Aorta (tissue), 5 donors: Measurements from ENCODE around the gene LRMDA. TPM values are rescaled to one million over a fixed set of nuclear protein-coding genes. Genes with fewer than 3 reads are reported as not detected.

Experiments
- ATAC-seq: fragments of 200-7000 bp; cut with Tn5 transposase; one replicate; pipeline ENCODE4 v1.9.1; 2022; ENCODE audit warnings: moderate library complexity; ENCODE audit not compliant: low FRiP score
- DNase-seq, 2 donors: peaks; one replicate each; pipeline ENCODE4 v3.0.0-alpha.2; 2020
- H3K27ac ChIP-seq, 2 donors: one replicate each; pipeline ENCODE4 v1.5.1; 2013; ENCODE audit warnings: low read length in 2 of 2, mild to moderate bottlenecking in 2 of 2, moderate library complexity in 2 of 2, control low read depth in 1 of 2, inconsistent platforms in 1 of 2, low read depth in 1 of 2
- H3K27me3 ChIP-seq, 2 donors: one replicate each; pipeline ENCODE4 v1.6.1; 2013; ENCODE audit warnings: control low read depth in 1 of 2, low read length in 1 of 2, mild to moderate bottlenecking in 1 of 2, moderate library complexity in 1 of 2; ENCODE audit not compliant: insufficient read depth in 2 of 2, control insufficient read depth in 1 of 2
- H3K36me3 ChIP-seq, 2 donors: one replicate each; pipeline ENCODE4 v1.6.1; 2013; ENCODE audit warnings: control low read depth in 1 of 2, low read length in 1 of 2, mild to moderate bottlenecking in 1 of 2; ENCODE audit not compliant: insufficient read depth in 2 of 2, control insufficient read depth in 1 of 2
- H3K4me1 ChIP-seq, 2 donors: one replicate each; pipeline ENCODE4 v1.6.1; 2013; ENCODE audit warnings: low read length in 2 of 2, control low read depth in 1 of 2, mild to moderate bottlenecking in 1 of 2, moderate library complexity in 1 of 2; ENCODE audit not compliant: insufficient read depth in 2 of 2, control insufficient read depth in 1 of 2
- H3K4me3 ChIP-seq, 2 donors: one replicate each; pipeline ENCODE4 v1.5.1; 2013; ENCODE audit warnings: low read length in 2 of 2, control low read depth in 1 of 2, mild to moderate bottlenecking in 1 of 2
- H3K9me3 ChIP-seq: one replicate; pipeline ENCODE4 v1.6.1; 2013; ENCODE audit warnings: mild to moderate bottlenecking, low read length; ENCODE audit not compliant: control insufficient read depth
- WGBS, 2 donors: extraction: QIAGEN DNeasy Blood & Tissue Kit; methylation state at CpG; one replicate each; pipeline ENCODE4 v1.1.7; 2013; 5-methylcytosine and 5-hydroxymethylcytosine counted together
- intact Hi-C, 2 donors: fragments of 100-400 bp; cut with DNase I; formaldehyde crosslinking; loops; one replicate each; pipeline versions ENCODE4 v1.14.2 to v1.15.0; 2022
- polyA plus RNA-seq, 2 donors: library from polyadenylated mRNA; stranded (reverse); fragments of 200-250 nt; gene quantifications; one replicate each; pipeline ENCODE4 v1.2.3, GENCODE V29; 2013
- total RNA-seq, 2 donors: library from RNA; stranded (reverse); fragmentation: NEBNext Ultra II Directional; extraction: Animal tissue kit (Norgen Biotek cat#: 25700); gene quantifications; one replicate each; pipeline ENCODE4 v1.2.1, GENCODE V29; 2021
- donor health status: healthy with polysubstance abuse.
- donor health status: Bipolar disorder and iron deficiency.
- donor health status: DM: no; HTN: no; CAD: no.
- donor health status: DM: no; HTN: no; CAD: no.
- donor health status: DM: yes; HTN: yes; CAD: no.

Gene LRMDA
- total and polyA plus RNA-seq, 4 donors: 7.4 to 25.7 (median 14.7) TPM

DNA sequence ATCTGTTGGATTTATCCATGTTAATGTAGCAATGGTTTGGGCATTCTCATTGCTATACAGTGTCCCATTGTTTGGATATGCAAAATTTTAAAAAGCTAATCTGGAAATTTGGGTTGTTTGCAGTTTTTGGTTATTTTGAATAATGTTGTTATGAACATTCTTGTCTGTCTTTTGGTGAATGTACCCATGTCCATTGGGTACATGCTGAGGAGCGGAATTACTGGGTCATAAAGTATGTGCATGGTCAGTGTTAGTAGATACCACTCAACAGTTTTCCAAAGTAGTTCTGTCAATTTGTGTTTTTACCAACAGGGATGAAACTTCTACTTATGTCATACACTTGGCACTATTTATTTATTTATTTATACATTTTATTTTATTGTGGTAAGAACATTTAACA lies 153.9 kb downstream of the LRMDA start:
- H3K4me3 ChIP-seq: no peak overlapping the region
- H3K9me3 ChIP-seq: peaks cover 5% of the 10 kb centered on the region
- intact Hi-C loops: no loop called here
- no peak overlapping the region for H3K27ac ChIP-seq
- H3K4me1 ChIP-seq: no peaks in the 10 kb centered on the region
- DNase-seq (no peak), ATAC-seq (no peak)
- WGBS, 2 donors: 100% methylated on average over 1 of the region's 1 CpG
- H3K36me3 ChIP-seq: no peaks in the 10 kb centered on the region
- no peaks in the 10 kb centered on the region for H3K27me3 ChIP-seq

- H3K4me3 ChIP-seq: no peak overlapping the region
- DNase-seq (no peak), ATAC-seq (no peak)
- no peaks in the 10 kb centered on the region for H3K27me3 ChIP-seq
- WGBS, 2 donors: 82 to 83% methylated on average over 1 of the region's 1 CpG
- H3K9me3 ChIP-seq: peaks cover 5% of the 10 kb centered on the region
- no peaks in the 10 kb centered on the region for H3K36me3 ChIP-seq
- no peaks in the 10 kb centered on the region for H3K4me1 ChIP-seq
- intact Hi-C loops: no loop called here
- H3K27ac ChIP-seq: no peak overlapping the region
Measured at GRCh38 chr10:75586814-75587213, 155.4 kb downstream of the LRMDA start.

GRCh38 chr10:75588031-75588430 lies 156.6 kb downstream of the LRMDA start:
- H3K4me1 ChIP-seq: peaks cover 0 to 1% of the 10 kb centered on the region in 2 donors
- no peaks in the 10 kb centered on the region for H3K27me3 ChIP-seq
- intact Hi-C loops: no loop called here
- no peaks in the 10 kb centered on the region for H3K36me3 ChIP-seq
- H3K4me3 ChIP-seq: no peak overlapping the region
- WGBS, 2 donors: 67 to 87% methylated on average over 1 of the region's 1 CpG
- no peak overlapping the region for H3K27ac ChIP-seq
- no peak for DNase-seq
- ATAC-seq: no peak
- no peaks in the 10 kb centered on the region for H3K9me3 ChIP-seq

GRCh38 chr10:75589895-75590654 lies 158.7 kb downstream of the LRMDA start:
- ATAC-seq (no peak), DNase-seq (no peak)
- Histone ChIP-seq H3K4me3 (no peak overlapping the region), H3K27me3 (no peaks in the 10 kb centered on the region), H3K27ac (no peak overlapping the region), H3K4me1 (peaks cover 0 to 4% of the 10 kb centered on the region in 2 donors), H3K36me3 (no peaks in the 10 kb centered on the region), H3K9me3 (no peaks in the 10 kb centered on the region)
- intact Hi-C loops: no loop called here
- 72 to 82% methylated on average over 3 of the region's 3 CpGs for WGBS, 2 donors

DNA sequence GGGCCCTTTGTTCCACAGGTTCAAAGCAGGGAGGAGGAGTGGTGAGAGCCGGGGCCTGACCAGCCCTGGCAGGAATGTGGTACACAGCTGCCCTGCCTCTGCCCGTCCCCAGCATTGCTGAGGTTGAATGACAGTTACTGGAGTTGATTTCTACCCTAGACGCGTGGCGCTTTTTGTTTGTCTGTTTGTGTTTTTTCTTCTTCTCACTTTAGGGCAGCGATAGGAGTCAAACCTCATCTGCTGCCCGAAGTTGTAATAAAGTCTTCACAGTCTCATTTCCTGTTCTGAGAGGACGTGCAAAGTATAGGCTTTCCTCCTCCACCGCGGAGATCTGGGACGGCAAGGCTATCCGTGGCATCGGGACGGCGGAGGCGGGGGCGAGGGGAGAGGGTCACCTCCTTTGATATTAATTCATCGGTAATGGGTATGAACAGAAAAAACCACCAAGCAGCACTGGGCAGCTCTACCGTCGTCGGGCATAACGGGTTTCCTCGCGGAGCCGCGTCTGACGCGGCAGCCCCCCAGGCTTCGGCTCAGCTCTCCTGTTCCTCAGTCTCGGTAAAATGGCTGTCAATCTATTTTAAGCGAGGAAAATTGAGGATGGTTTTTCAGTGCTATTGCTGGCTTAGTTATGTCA lies 160.8 kb downstream of the LRMDA start:
- peak overlapping the region in 1 of 2 donors; percentile 0 for H3K4me3 ChIP-seq
- peaks cover 0 to 4% of the 10 kb centered on the region in 2 donors for H3K4me1 ChIP-seq
- no peaks in the 10 kb centered on the region for H3K36me3 ChIP-seq
- intact Hi-C loops: no loop called here
- no peaks in the 10 kb centered on the region for H3K27me3 ChIP-seq
- H3K9me3 ChIP-seq: no peaks in the 10 kb centered on the region
- no peak for DNase-seq
- WGBS, 2 donors: 47 to 52% methylated on average over 31 of the region's 31 CpGs
- peak; percentile 36 for ATAC-seq
- no peak overlapping the region for H3K27ac ChIP-seq

- Histone ChIP-seq H3K27ac (no peak overlapping the region), H3K4me3 (peak overlapping the region in 1 of 2 donors; percentile 0), H3K27me3 (no peaks in the 10 kb centered on the region), H3K9me3 (no peaks in the 10 kb centered on the region), H3K4me1 (peaks cover 0 to 4% of the 10 kb centered on the region in 2 donors), H3K36me3 (no peaks in the 10 kb centered on the region)
- ATAC-seq (peak; percentile 43), DNase-seq (no peak)
- WGBS, 2 donors: 6 to 12% methylated on average over 8 of the region's 8 CpGs
- intact Hi-C loops: no loop called here
Measured at GRCh38 chr10:75592791-75593643, 161.6 kb downstream of the LRMDA start.

DNA sequence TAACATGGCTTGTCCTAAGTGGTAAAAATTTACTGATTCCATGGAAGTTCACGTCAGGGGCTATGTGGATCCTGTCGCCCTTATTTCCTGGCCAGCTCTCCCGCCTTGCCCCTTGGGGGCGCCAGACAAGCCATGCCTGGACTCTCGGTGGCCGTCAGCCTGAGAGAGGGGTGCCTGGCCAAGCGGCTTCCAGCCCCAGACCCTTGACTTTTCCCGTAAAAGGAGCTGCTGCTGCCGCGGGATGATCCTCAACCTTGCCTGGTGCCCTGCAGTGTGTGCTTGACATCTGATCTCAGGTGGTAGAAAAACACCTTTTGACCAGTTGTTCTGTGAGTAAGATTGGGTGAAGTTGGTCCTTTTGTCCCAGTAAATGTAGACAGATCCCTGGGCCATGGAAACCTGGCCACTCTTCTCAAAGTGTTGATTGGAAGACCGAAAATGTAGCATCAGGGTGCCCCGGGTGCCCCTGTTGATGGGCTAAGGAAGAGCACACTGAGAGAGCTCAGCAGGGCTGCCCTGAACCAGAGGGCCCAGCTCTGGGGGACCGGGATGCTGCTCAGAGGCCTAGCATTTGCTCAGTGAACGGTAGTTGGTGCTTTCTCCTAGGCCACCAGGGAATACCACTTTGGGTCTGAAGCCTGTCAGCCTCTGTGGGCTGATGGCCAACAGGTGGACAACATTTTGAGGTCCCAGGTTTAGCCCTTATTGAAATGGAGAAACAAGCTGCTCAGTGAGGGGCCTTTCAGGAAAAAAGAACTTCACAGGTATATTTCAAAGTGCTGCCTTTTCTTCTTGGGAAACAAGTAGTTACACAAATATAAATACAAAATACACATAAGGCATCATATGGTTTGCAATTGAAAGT lies 162.5 kb downstream of the LRMDA start:
- ATAC-seq (no peak), DNase-seq (no peak)
- no peaks in the 10 kb centered on the region for H3K27me3 ChIP-seq
- H3K9me3 ChIP-seq: no peaks in the 10 kb centered on the region
- H3K4me3 ChIP-seq: no peak overlapping the region
- H3K27ac ChIP-seq: no peak overlapping the region
- WGBS, 2 donors: 79 to 81% methylated on average over 14 of the region's 14 CpGs
- intact Hi-C loops: no loop called here
- peaks cover 0 to 4% of the 10 kb centered on the region in 2 donors for H3K4me1 ChIP-seq
- H3K36me3 ChIP-seq: no peaks in the 10 kb centered on the region
